SU-DHL-6 (cell line): ENCODE measurements around the gene ADAD2.

ENCODE experiments used
- H2AFZ ChIP-seq: fragments of 200-600 bp; sonication (generic); 2 replicates; pipeline ENCODE4 v1.6.1; 2014; ENCODE audit warnings: low read depth, mild to moderate bottlenecking, moderate library complexity, mixed read lengths, antibody characterized with exemption, low read length; ENCODE audit not compliant: severe bottlenecking
- H3F3A ChIP-seq: fragments of 200-600 bp; shearing (Covaris generic); 2 replicates; pipeline ENCODE4 v1.6.0; 2016; ENCODE audit warnings: antibody characterized with exemption, mild to moderate bottlenecking; ENCODE audit not compliant: insufficient read depth
- H3K27ac ChIP-seq: fragments of 200-600 bp; sonication (generic); 2 replicates; pipeline ENCODE4 v1.5.1; 2016; ENCODE audit warnings: low read depth, mild to moderate bottlenecking, low read length, moderate library complexity, mixed read lengths
- H3K27me3 ChIP-seq: fragments of 200-600 bp; sonication (generic), shearing (Covaris generic); 2 replicates; pipeline ENCODE4 v1.6.0; 2014; ENCODE audit warnings: mild to moderate bottlenecking, low read length
- H3K36me3 ChIP-seq: fragments of 200-600 bp; sonication (generic); 2 replicates; pipeline ENCODE4 v1.6.1; 2014; ENCODE audit warnings: mild to moderate bottlenecking, low read length, mixed read lengths
- H3K4me2 ChIP-seq: fragments of 300-600, 200-600 bp; shearing (Covaris generic), sonication (generic); 2 replicates; pipeline ENCODE4 v1.6.0; 2014; ENCODE audit warnings: low read length, low read depth, mild to moderate bottlenecking; ENCODE audit not compliant: poor library complexity, severe bottlenecking
- H3K4me3 ChIP-seq: fragments of 200-600 bp; sonication (generic); 2 replicates; pipeline ENCODE4 v1.5.1; 2014; ENCODE audit warnings: antibody characterized with exemption, low read length, mild to moderate bottlenecking, mixed read lengths; ENCODE audit not compliant: insufficient read depth, poor library complexity, severe bottlenecking
- H3K79me2 ChIP-seq: fragments of 200-600 bp; sonication (generic); 2 replicates; pipeline ENCODE4 v1.6.1; 2014; ENCODE audit warnings: mild to moderate bottlenecking, low read length, moderate library complexity; ENCODE audit not compliant: insufficient read depth
- H3K9ac ChIP-seq: fragments of 200-600 bp; sonication (generic); 2 replicates; pipeline ENCODE4 v1.7.0; 2014; ENCODE audit warnings: mild to moderate bottlenecking, low read length
- H3K9me2 ChIP-seq: fragments of 200-600 bp; sonication (generic); replicated peaks from 2 replicates; pipeline ENCODE4 v1.6.1; 2014; ENCODE audit warnings: low read length; ENCODE audit not compliant: insufficient read depth
- H3K9me3 ChIP-seq: fragments of 200-600 bp; sonication (generic); 2 replicates; pipeline ENCODE4 v1.6.1; 2014; ENCODE audit warnings: low read length, mixed read lengths; ENCODE audit not compliant: insufficient read depth
- H4K20me1 ChIP-seq: fragments of 200-600 bp; sonication (generic); 2 replicates; pipeline ENCODE4 v1.6.1; 2014; ENCODE audit warnings: low read depth, mild to moderate bottlenecking, antibody characterized with exemption, low read length, moderate library complexity, mixed read lengths
- EZH2phosphoT487 ChIP-seq: fragments of 200-600 bp; sonication (generic), shearing (Covaris generic); conservative IDR thresholded peaks from 2 replicates; pipeline ENCODE4 v1.6.1; 2018; ENCODE audit warnings: mild to moderate bottlenecking, antibody characterized with exemption, low read length, moderate library complexity, mixed read lengths
- TF ChIP-seq, protein P1 (sequence below): fragments of 200-600 bp; sonication (generic); IDR thresholded peaks from one replicate; pipeline ENCODE4 v1.5.1; 2017; ENCODE audit warnings: antibody characterized with exemption, mild to moderate bottlenecking, low read length, moderate library complexity; ENCODE audit not compliant: insufficient read depth, poor library complexity, severe bottlenecking

Gene ADAD2

DNA sequence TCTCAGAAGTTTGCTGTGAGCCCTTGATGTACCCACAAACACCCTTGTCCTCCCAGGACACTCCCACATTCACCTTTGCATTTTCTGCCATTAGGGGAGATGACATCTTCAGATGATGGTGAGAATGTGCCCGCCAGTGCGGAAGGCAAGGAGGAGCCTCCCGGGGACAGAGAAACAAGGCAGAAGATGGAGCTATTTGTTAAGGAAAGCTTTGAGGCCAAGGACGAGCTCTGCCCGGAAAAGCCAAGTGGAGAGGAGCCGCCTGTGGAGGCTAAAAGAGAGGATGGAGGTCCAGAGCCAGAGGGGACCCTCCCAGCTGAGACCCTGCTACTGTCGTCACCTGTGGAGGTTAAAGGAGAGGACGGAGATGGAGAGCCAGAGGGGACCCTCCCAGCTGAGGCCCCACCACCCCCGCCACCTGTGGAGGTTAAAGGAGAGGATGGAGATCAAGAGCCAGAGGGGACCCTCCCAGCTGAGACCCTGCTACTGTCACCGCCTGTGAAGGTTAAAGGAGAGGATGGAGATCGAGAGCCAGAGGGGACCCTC lies 21.1 kb upstream of the ADAD2 start:
- Histone ChIP-seq H3K79me2 (no peaks in the 10 kb centered on the region), H3K27me3 (no peaks in the 10 kb centered on the region), H3K9me3 (no peaks in the 10 kb centered on the region), H3K4me3 (no peak overlapping the region), H3F3A (no peaks in the 10 kb centered on the region), H3K27ac (no peak overlapping the region), H3K9ac (no peak overlapping the region), H2AFZ (no peak overlapping the region), H3K9me2 (no peaks in the 10 kb centered on the region), H3K36me3 (no peaks in the 10 kb centered on the region), H4K20me1 (no peaks in the 10 kb centered on the region), H3K4me2 (no peak overlapping the region)
- TF ChIP-seq EZH2phosphoT487: no peak
- TF ChIP-seq, protein P1, sequence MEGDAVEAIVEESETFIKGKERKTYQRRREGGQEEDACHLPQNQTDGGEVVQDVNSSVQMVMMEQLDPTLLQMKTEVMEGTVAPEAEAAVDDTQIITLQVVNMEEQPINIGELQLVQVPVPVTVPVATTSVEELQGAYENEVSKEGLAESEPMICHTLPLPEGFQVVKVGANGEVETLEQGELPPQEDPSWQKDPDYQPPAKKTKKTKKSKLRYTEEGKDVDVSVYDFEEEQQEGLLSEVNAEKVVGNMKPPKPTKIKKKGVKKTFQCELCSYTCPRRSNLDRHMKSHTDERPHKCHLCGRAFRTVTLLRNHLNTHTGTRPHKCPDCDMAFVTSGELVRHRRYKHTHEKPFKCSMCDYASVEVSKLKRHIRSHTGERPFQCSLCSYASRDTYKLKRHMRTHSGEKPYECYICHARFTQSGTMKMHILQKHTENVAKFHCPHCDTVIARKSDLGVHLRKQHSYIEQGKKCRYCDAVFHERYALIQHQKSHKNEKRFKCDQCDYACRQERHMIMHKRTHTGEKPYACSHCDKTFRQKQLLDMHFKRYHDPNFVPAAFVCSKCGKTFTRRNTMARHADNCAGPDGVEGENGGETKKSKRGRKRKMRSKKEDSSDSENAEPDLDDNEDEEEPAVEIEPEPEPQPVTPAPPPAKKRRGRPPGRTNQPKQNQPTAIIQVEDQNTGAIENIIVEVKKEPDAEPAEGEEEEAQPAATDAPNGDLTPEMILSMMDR: no peak

DNA sequence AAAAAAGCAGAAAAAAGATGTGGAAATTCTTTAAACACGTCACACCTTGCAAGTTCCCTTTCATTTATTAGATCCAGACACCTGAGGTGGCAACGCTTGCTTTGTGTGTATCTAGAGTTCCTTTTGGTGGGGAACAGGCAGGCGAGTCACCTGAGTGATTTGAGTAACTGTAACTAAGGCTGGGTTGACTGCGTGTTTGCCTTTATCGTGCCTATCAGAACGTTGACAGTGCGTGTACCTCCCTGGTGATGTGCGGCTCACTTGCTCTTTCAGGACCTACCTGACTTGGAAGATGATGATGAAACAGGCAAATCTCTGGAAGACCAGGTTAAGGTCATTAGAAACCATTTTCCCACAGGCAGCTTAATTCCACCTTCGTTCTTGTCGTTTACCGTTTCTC lies 16.6 kb upstream of the ADAD2 start:
- Histone ChIP-seq H3K9ac (no peak overlapping the region), H3K79me2 (no peaks in the 10 kb centered on the region), H3K9me3 (no peaks in the 10 kb centered on the region), H3K36me3 (no peaks in the 10 kb centered on the region), H3K27ac (no peak overlapping the region), H3K4me3 (no peak overlapping the region), H3K4me2 (no peak overlapping the region), H4K20me1 (no peaks in the 10 kb centered on the region), H2AFZ (no peak overlapping the region), H3F3A (no peaks in the 10 kb centered on the region), H3K27me3 (no peaks in the 10 kb centered on the region), H3K9me2 (no peaks in the 10 kb centered on the region)
- TF ChIP-seq, protein P1: no peak
- no peak for TF ChIP-seq EZH2phosphoT487

DNA sequence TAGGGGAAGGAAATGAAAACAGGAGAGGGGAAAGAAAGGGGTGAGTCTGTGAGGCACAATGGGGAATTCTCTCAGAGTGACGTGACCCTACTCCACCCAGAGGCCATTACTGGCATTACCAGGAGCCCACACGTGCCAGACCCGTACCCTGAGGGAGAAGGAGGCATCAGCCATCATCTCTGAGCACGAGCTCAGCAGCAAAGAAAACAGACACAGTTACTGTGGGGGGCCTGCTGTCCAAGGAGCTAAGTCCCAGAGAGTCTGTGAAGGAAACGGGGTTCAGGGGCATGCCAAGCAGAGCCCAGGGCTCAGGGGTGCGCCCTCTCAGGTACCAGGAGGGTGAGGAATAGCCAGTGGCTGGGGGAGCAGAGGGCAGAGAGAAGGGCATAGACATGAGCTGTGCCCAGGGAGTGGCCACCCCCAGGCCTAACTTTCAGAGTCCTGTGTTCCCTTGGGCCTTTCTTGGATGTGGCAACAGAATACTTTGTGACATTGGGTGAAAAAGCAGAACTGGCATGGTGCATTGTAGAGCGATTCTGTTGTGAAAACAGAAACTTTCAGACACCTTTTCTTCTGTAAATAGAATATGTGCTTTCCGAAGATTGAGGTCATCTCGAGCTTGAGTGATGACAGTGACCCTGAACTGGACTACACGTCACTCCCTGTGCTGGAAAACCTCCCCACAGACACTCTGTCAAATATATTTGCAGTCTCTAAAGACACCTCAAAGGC lies 15.4 kb upstream of the ADAD2 start:
- no peaks in the 10 kb centered on the region for H3K27me3 ChIP-seq
- no peaks in the 10 kb centered on the region for H3K36me3 ChIP-seq
- H3F3A ChIP-seq: no peaks in the 10 kb centered on the region
- no peak overlapping the region for H3K27ac ChIP-seq
- H3K9me2 ChIP-seq: no peaks in the 10 kb centered on the region
- H3K4me2 ChIP-seq: no peak overlapping the region
- no peak overlapping the region for H2AFZ ChIP-seq
- no peak overlapping the region for H3K4me3 ChIP-seq
- TF ChIP-seq, protein P1: peak; percentile 82
- no peak for TF ChIP-seq EZH2phosphoT487
- H4K20me1 ChIP-seq: no peaks in the 10 kb centered on the region
- no peaks in the 10 kb centered on the region for H3K9me3 ChIP-seq
- H3K79me2 ChIP-seq: no peaks in the 10 kb centered on the region
- H3K9ac ChIP-seq: no peak overlapping the region
